Measurements from ENCODE around the gene EPN3.

Gene EPN3

GRCh38 chr17:50566886-50567285, 34.4 kb downstream of the EPN3 start:
- Histone ChIP-seq H3K27me3 (ENCODE audit: insufficient read depth, low read length, poor library complexity, severe bottlenecking) (peaks cover 10% of the 10 kb centered on the region), H3K9ac (ENCODE audit: low read depth, low read length, poor library complexity, severe bottlenecking) (no peak overlapping the region), H4K20me1 (ENCODE audit: insufficient read depth, low read length, poor library complexity, severe bottlenecking) (no peaks in the 10 kb centered on the region), H3K9me2 (replicated peaks; ENCODE audit: low read depth, low read length) (no peaks in the 10 kb centered on the region), H3K79me2 (ENCODE audit: insufficient read depth, low read length) (no peaks in the 10 kb centered on the region), H3K4me3 (ENCODE audit: low read length, poor library complexity, severe bottlenecking) (no peak overlapping the region), H3K4me1 (ENCODE audit: insufficient read depth, low read length, poor library complexity, severe bottlenecking) (no peaks in the 10 kb centered on the region), H3K9me3 (ENCODE audit: insufficient read depth, low read depth, low read length) (no peaks in the 10 kb centered on the region), H3F3A (ENCODE audit: low read depth) (no peaks in the 10 kb centered on the region), H3K36me3 (ENCODE audit: insufficient read depth, low read length) (no peaks in the 10 kb centered on the region), H2AFZ (ENCODE audit: low read length) (no peak overlapping the region), H3K4me2 (ENCODE audit: low read depth, low read length, poor library complexity, severe bottlenecking) (no peak overlapping the region)
- TF ChIP-seq EZH2phosphoT487 (IDR thresholded peaks at IDR 0.05; ENCODE audit: borderline replicate concordance) (no peak), CTCF (conservative IDR thresholded peaks at IDR 0.05; ENCODE audit: low read length) (no peak)

DNA sequence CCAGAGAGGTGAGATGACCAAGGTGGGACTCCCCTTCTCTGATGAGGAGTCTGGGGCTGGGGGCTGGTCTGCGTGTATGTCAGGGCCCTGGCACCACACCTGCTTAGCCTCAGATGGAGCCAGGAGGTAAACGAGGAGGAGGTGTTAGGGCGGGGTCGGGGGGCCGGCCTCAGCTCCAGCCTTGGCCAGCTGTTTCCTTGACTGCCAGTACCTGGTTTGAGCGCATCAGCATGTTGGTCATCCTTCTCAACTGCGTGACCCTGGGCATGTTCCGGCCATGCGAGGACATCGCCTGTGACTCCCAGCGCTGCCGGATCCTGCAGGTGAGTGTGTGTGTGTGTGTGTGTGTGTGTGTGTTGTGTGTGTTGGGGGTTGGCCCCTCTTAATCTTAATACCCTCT, 36.1 kb downstream of the EPN3 start:
- Histone ChIP-seq H3K4me1 (ENCODE audit: insufficient read depth, low read length, poor library complexity, severe bottlenecking) (no peaks in the 10 kb centered on the region), H3K79me2 (ENCODE audit: insufficient read depth, low read length) (no peaks in the 10 kb centered on the region), H4K20me1 (ENCODE audit: insufficient read depth, low read length, poor library complexity, severe bottlenecking) (no peaks in the 10 kb centered on the region), H3K4me2 (ENCODE audit: low read depth, low read length, poor library complexity, severe bottlenecking) (no peak overlapping the region), H2AFZ (ENCODE audit: low read length) (no peak overlapping the region), H3K9ac (ENCODE audit: low read depth, low read length, poor library complexity, severe bottlenecking) (no peak overlapping the region), H3K9me3 (ENCODE audit: insufficient read depth, low read depth, low read length) (no peaks in the 10 kb centered on the region), H3K36me3 (ENCODE audit: insufficient read depth, low read length) (no peaks in the 10 kb centered on the region), H3K4me3 (ENCODE audit: low read length, poor library complexity, severe bottlenecking) (no peak overlapping the region), H3K9me2 (replicated peaks; ENCODE audit: low read depth, low read length) (no peaks in the 10 kb centered on the region), H3F3A (ENCODE audit: low read depth) (no peaks in the 10 kb centered on the region), H3K27me3 (ENCODE audit: insufficient read depth, low read length, poor library complexity, severe bottlenecking) (no peaks in the 10 kb centered on the region)
- TF ChIP-seq EZH2phosphoT487 (IDR thresholded peaks at IDR 0.05; ENCODE audit: borderline replicate concordance): no peak
- no peak for TF ChIP-seq CTCF (conservative IDR thresholded peaks at IDR 0.05; ENCODE audit: low read length)

GRCh38 chr17:50569592-50569991, 37.1 kb downstream of the EPN3 start:
- Histone ChIP-seq H3K9me3 (ENCODE audit: insufficient read depth, low read depth, low read length) (no peaks in the 10 kb centered on the region), H4K20me1 (ENCODE audit: insufficient read depth, low read length, poor library complexity, severe bottlenecking) (no peaks in the 10 kb centered on the region), H3F3A (ENCODE audit: low read depth) (no peaks in the 10 kb centered on the region), H3K27me3 (ENCODE audit: insufficient read depth, low read length, poor library complexity, severe bottlenecking) (no peaks in the 10 kb centered on the region), H3K4me3 (ENCODE audit: low read length, poor library complexity, severe bottlenecking) (no peak overlapping the region), H3K4me2 (ENCODE audit: low read depth, low read length, poor library complexity, severe bottlenecking) (no peak overlapping the region), H3K9ac (ENCODE audit: low read depth, low read length, poor library complexity, severe bottlenecking) (no peak overlapping the region), H3K79me2 (ENCODE audit: insufficient read depth, low read length) (no peaks in the 10 kb centered on the region), H3K4me1 (ENCODE audit: insufficient read depth, low read length, poor library complexity, severe bottlenecking) (no peaks in the 10 kb centered on the region), H2AFZ (ENCODE audit: low read length) (no peak overlapping the region), H3K36me3 (ENCODE audit: insufficient read depth, low read length) (no peaks in the 10 kb centered on the region), H3K9me2 (replicated peaks; ENCODE audit: low read depth, low read length) (no peaks in the 10 kb centered on the region)
- TF ChIP-seq CTCF (conservative IDR thresholded peaks at IDR 0.05; ENCODE audit: low read length) (no peak), EZH2phosphoT487 (IDR thresholded peaks at IDR 0.05; ENCODE audit: borderline replicate concordance) (no peak)

All from Loucy (cell line).